HFFc6 (cell line): ENCODE measurements around the gene LSM4. TPM values are rescaled to one million over a fixed set of nuclear protein-coding genes. Genes with fewer than 3 reads are reported as not detected.

Experiments
- DNase-seq: peaks from one replicate; pipeline ENCODE4 v3.0.0-alpha.2; 2018
- H3K27ac Mint-ChIP-seq: 2 replicates; pipeline ENCODE4 v1.8.0; 2020; ENCODE audit warnings: mild to moderate bottlenecking, mixed read lengths
- H3K27me3 Mint-ChIP-seq: 2 replicates; pipeline ENCODE4 v1.8.0; 2021; ENCODE audit warnings: mild to moderate bottlenecking, moderate library complexity, mixed read lengths; ENCODE audit not compliant: insufficient read depth
- H3K36me3 Mint-ChIP-seq: 2 replicates; pipeline ENCODE4 v1.8.0; 2021; ENCODE audit warnings: low read depth, mixed read lengths
- H3K4me1 Mint-ChIP-seq: 2 replicates; pipeline ENCODE4 v1.8.0; 2020; ENCODE audit warnings: low read depth, mixed read lengths
- H3K4me3 Mint-ChIP-seq: 2 replicates; pipeline ENCODE4 v1.8.0; 2020; ENCODE audit warnings: mild to moderate bottlenecking, moderate library complexity, mixed read lengths
- H3K9me3 Mint-ChIP-seq: 2 replicates; pipeline ENCODE4 v1.8.0; 2020; ENCODE audit warnings: mild to moderate bottlenecking, mixed read lengths
- total RNA-seq, 6 experiments: library from RNA; stranded (reverse); fragmentation: NEBNext Ultra II Directional; extraction: Animal tissue kit (Norgen Biotek cat#: 25700); gene quantifications; 2 replicates in 1 of 6; 3 replicates in 5 of 6; pipeline ENCODE4 v1.2.3, GENCODE V29; 2021
- TF ChIP-seq, protein P1 (sequence below): fragments of 200-600 bp; sonication (generic); IDR thresholded peaks from 2 replicates; pipeline ENCODE4 v1.5.0; 2021; ENCODE audit warnings: antibody characterized with exemption, mild to moderate bottlenecking

Gene LSM4
- total RNA-seq, 6 experiments from 2014 or later: 175 to 217 (median 202) TPM

DNA sequence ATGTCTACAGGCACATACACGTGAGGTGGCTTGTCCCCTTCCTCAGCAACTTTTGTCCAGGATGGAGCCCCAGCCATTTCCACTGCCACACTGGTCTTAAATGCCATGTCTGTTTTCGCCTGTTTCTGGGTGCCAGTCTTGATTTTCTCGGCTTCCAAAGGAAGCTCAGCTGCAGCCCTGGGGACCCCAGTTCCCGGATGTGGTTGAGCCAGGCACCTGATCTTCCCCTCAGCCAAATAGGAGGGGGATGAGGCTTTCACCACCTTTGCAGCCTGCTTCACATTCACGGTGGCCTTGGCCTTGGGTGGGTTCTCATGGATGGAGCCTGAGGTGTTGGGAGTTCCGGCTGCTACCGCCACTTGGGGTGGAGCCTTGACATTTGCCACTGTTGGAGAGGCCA lies 57.3 kb downstream of the LSM4 start:
- Mint-ChIP-seq H3K27me3 (peaks cover 13% of the 10 kb centered on the region), H3K36me3 (peaks cover 12% of the 10 kb centered on the region), H3K27ac (no peak overlapping the region), H3K4me1 (no peaks in the 10 kb centered on the region), H3K4me3 (no peak overlapping the region), H3K9me3 (no peaks in the 10 kb centered on the region)
- TF ChIP-seq, protein P1, sequence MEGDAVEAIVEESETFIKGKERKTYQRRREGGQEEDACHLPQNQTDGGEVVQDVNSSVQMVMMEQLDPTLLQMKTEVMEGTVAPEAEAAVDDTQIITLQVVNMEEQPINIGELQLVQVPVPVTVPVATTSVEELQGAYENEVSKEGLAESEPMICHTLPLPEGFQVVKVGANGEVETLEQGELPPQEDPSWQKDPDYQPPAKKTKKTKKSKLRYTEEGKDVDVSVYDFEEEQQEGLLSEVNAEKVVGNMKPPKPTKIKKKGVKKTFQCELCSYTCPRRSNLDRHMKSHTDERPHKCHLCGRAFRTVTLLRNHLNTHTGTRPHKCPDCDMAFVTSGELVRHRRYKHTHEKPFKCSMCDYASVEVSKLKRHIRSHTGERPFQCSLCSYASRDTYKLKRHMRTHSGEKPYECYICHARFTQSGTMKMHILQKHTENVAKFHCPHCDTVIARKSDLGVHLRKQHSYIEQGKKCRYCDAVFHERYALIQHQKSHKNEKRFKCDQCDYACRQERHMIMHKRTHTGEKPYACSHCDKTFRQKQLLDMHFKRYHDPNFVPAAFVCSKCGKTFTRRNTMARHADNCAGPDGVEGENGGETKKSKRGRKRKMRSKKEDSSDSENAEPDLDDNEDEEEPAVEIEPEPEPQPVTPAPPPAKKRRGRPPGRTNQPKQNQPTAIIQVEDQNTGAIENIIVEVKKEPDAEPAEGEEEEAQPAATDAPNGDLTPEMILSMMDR: no peak
- no peak for DNase-seq

DNA sequence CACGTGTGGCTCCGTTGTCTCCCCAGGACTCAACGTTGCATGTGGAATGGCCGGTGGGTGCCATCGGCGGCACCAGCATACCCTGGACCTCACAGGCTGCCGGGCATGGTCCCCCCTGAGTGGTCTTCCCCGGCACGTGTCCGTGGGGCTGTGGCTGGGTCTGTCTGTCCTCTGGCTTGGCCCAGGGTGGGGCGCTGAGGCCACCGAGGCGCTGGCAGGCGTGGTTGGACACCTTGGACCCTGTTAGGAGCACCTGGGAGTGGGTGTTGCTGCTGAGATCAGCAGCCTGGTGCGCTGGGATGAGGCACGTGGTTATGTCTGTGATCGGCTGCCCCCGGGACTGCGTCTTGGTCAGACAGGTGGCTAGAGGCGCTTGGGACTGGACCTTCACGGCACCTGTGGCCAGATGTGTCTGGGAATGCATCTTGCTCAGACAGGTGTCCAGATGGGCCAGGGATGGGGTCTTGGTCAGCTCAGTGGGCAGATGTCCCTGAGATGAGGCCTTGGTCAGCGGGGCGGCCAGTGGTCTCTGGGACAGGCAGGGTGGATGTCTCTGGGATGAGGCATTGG lies 57.8 kb downstream of the LSM4 start:
- no peak for DNase-seq
- H3K27me3 Mint-ChIP-seq: peaks cover 10% of the 10 kb centered on the region
- no peak overlapping the region for H3K4me3 Mint-ChIP-seq
- H3K4me1 Mint-ChIP-seq: no peaks in the 10 kb centered on the region
- H3K9me3 Mint-ChIP-seq: no peaks in the 10 kb centered on the region
- peaks cover 12% of the 10 kb centered on the region for H3K36me3 Mint-ChIP-seq
- TF ChIP-seq, protein P1: no peak
- no peak overlapping the region for H3K27ac Mint-ChIP-seq

DNA sequence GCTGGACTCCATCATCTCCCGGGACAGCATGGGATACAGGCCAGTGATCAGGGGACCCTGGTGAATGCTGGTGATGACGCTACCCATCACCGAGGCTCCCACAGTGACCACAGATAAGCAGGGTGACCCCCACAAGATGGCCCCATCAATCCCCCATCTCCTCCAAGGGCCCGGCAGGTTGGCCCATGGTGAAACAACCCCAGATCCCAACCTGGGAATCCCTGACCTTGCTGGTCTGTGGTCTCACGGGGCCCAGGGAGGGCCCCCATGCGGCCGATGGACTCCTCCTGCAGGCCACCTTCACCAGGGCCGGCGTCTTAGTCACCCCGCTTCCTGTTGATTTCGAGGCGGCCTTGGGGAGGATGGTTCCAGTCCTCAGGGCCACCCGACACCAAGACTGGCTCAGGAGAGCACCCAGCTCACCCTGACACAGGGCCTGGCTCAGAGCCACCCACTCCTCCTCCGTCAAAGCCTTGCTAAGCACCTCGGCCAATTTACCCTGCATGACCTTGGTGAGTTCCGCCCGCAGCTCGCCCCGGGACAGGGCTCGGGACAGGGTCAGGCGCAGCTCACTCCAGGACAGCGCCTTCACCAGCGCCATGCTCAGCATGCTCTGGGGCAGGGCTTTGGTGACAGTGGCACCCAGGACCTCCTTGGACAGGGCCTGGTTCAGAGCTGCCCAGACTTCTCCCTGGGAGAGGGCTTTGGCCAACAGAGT lies 58.6 kb downstream of the LSM4 start:
- TF ChIP-seq, protein P1: no peak
- DNase-seq: no peak
- Mint-ChIP-seq H3K4me3 (no peak overlapping the region), H3K27ac (no peak overlapping the region), H3K27me3 (peaks cover 9% of the 10 kb centered on the region), H3K4me1 (no peaks in the 10 kb centered on the region), H3K9me3 (no peaks in the 10 kb centered on the region), H3K36me3 (peaks cover 12% of the 10 kb centered on the region)

DNA sequence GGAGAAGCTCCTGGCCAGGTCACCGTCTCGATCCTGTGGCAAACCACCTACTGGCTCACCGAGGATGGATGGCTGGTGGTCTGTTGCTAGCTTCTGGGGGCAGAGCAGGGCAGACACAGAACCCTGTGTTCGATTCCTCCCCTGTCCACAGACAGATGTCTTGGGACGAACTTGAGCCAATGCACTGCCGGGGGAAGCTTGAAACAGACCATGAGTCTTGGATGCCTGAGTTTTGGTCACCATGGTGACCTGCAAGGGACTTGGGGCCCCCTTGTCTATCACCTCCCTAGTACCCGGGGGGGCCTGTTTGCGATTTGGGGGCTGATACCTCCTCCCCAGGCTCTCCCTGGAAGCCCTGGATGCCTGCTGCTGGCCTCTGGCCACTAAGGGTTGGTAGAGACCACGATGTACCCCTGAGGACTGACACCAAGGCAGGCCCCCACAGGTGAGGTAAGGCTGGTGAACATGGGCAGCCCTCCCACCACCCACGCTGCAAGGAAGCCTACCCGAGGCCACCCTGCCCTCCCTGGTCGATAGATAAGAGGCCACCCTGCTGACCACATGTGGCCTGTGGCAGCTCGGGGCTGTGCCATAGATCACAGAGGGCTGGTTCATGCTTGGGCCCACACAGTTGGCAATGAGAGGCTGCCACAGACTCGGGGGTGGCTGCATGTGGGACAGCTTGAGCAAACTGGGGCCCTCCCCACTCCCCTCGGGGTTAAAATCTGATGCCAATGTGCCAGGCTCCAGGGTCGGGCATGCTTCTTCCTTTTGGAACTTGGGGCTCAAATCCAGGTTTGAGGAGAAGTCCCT lies 59.3 kb downstream of the LSM4 start:
- H3K9me3 Mint-ChIP-seq: no peaks in the 10 kb centered on the region
- H3K4me1 Mint-ChIP-seq: no peaks in the 10 kb centered on the region
- peaks cover 9% of the 10 kb centered on the region for H3K27me3 Mint-ChIP-seq
- peaks cover 12% of the 10 kb centered on the region for H3K36me3 Mint-ChIP-seq
- H3K27ac Mint-ChIP-seq: no peak overlapping the region; the same call in 1 of the 2 replicates
- TF ChIP-seq, protein P1: no peak
- no peak overlapping the region for H3K4me3 Mint-ChIP-seq
- DNase-seq: no peak

DNA sequence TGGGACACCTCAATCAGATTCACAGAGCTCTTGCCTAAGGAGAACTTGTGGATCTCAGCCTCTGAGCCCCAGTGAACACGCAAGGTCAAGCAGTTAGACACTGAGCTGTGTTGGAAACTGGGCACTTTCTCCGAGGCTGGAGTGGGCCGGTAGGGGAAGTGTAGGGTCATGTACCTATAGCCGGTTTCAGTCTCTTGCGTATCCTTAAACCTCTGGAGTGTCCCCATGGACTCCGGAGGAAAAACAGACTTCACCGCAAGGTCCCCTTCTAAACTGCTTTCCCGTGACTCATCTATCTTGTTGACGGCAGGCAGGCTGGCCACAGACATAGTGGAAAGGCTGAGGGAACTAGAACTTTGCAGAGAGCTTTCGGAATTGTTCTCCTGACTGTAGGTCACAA lies 60.0 kb downstream of the LSM4 start:
- peaks cover 12% of the 10 kb centered on the region for H3K36me3 Mint-ChIP-seq
- TF ChIP-seq, protein P1: no peak
- no peaks in the 10 kb centered on the region for H3K9me3 Mint-ChIP-seq
- no peak for DNase-seq
- no peak overlapping the region for H3K4me3 Mint-ChIP-seq
- H3K27me3 Mint-ChIP-seq: peaks cover 9% of the 10 kb centered on the region
- H3K4me1 Mint-ChIP-seq: peaks cover 5% of the 10 kb centered on the region; the same call in 1 of the 2 replicates
- H3K27ac Mint-ChIP-seq: no peak overlapping the region; the same call in 1 of the 2 replicates
